Measurements from ENCODE around the gene SIGLEC15.
"Not testable (repeated sequence)": the region's sequence is repeated elsewhere in the genome, so short reads cannot be mapped to it uniquely, and the experiment has no call there.

Gene SIGLEC15

GRCh38 chr18:45814733-45815132, 10.7 kb upstream of the SIGLEC15 start:
- in situ Hi-C loops (cut with HindIII; ENCODE audit: low pct_ligation_motif_present, low pct_unique_long_range_greater_than_20kb, low sequenced_read_pairs); DNase-seq: not testable (repeated sequence)

GRCh38 chr18:45817543-45817942, 7.9 kb upstream of the SIGLEC15 start:
- in situ Hi-C loops (cut with HindIII; ENCODE audit: low pct_ligation_motif_present, low pct_unique_long_range_greater_than_20kb, low sequenced_read_pairs): no loop called here
- no peak for DNase-seq

GRCh38 chr18:45818765-45819164, 6.7 kb upstream of the SIGLEC15 start:
- DNase-seq; in situ Hi-C loops (cut with HindIII; ENCODE audit: low pct_ligation_motif_present, low pct_unique_long_range_greater_than_20kb, low sequenced_read_pairs): not testable (repeated sequence)

GRCh38 chr18:45820106-45820745, 5.2 kb upstream of the SIGLEC15 start:
- DNase-seq: no peak

GRCh38 chr18:45821026-45821425, 4.4 kb upstream of the SIGLEC15 start:
- no peak for DNase-seq
- in situ Hi-C loops (cut with HindIII; ENCODE audit: low pct_ligation_motif_present, low pct_unique_long_range_greater_than_20kb, low sequenced_read_pairs): no loop called here

More at GRCh38 chr18:45820106-45820745, 5.2 kb upstream of the SIGLEC15 start:
- in situ Hi-C loops (cut with HindIII; ENCODE audit: low pct_ligation_motif_present, low pct_unique_long_range_greater_than_20kb, low sequenced_read_pairs): no loop called here

- no peak for DNase-seq
- in situ Hi-C loops (cut with HindIII; ENCODE audit: low pct_ligation_motif_present, low pct_unique_long_range_greater_than_20kb, low sequenced_read_pairs): no loop called here
These were observed 3.8 kb upstream of the SIGLEC15 start for GRCh38 chr18:45821711-45822110.

GRCh38 chr18:45826084-45826483, 609 bp downstream of the SIGLEC15 start:
- in situ Hi-C loops (cut with HindIII; ENCODE audit: low pct_ligation_motif_present, low pct_unique_long_range_greater_than_20kb, low sequenced_read_pairs): no loop called here
- no peak for DNase-seq

- DNase-seq; in situ Hi-C loops (cut with HindIII; ENCODE audit: low pct_ligation_motif_present, low pct_unique_long_range_greater_than_20kb, low sequenced_read_pairs): not testable (repeated sequence)
These were observed 1.2 kb downstream of the SIGLEC15 start for GRCh38 chr18:45826716-45827115.

- in situ Hi-C loops (cut with HindIII; ENCODE audit: low pct_ligation_motif_present, low pct_unique_long_range_greater_than_20kb, low sequenced_read_pairs): no loop called here
- DNase-seq: no peak
These were observed 3.7 kb downstream of the SIGLEC15 start for GRCh38 chr18:45828917-45829811.

- in situ Hi-C loops (cut with HindIII; ENCODE audit: low pct_ligation_motif_present, low pct_unique_long_range_greater_than_20kb, low sequenced_read_pairs): no loop called here
- no peak for DNase-seq
These were observed 4.4 kb downstream of the SIGLEC15 start for GRCh38 chr18:45829855-45830254.

GRCh38 chr18:45830917-45831316, 5.4 kb downstream of the SIGLEC15 start:
- in situ Hi-C loops (cut with HindIII; ENCODE audit: low pct_ligation_motif_present, low pct_unique_long_range_greater_than_20kb, low sequenced_read_pairs): no loop called here
- DNase-seq: no peak

- in situ Hi-C loops (cut with HindIII; ENCODE audit: low pct_ligation_motif_present, low pct_unique_long_range_greater_than_20kb, low sequenced_read_pairs): no loop called here
These were observed 8.4 kb downstream of the SIGLEC15 start for GRCh38 chr18:45833846-45834245.

GRCh38 chr18:45834306-45834705, 8.8 kb downstream of the SIGLEC15 start:
- in situ Hi-C loops (cut with HindIII; ENCODE audit: low pct_ligation_motif_present, low pct_unique_long_range_greater_than_20kb, low sequenced_read_pairs): no loop called here
- DNase-seq: no peak

More at GRCh38 chr18:45833846-45834245, 8.4 kb downstream of the SIGLEC15 start:
- DNase-seq: no peak

- no peak for DNase-seq
- in situ Hi-C loops (cut with HindIII; ENCODE audit: low pct_ligation_motif_present, low pct_unique_long_range_greater_than_20kb, low sequenced_read_pairs): no loop called here
These were observed 9.7 kb downstream of the SIGLEC15 start for GRCh38 chr18:45835057-45835636.

- no peak for DNase-seq
- in situ Hi-C loops (cut with HindIII; ENCODE audit: low pct_ligation_motif_present, low pct_unique_long_range_greater_than_20kb, low sequenced_read_pairs): no loop called here
These were observed 11.0 kb downstream of the SIGLEC15 start for GRCh38 chr18:45836242-45837205.

- peak; percentile 36 for DNase-seq
- in situ Hi-C loops (cut with HindIII; ENCODE audit: low pct_ligation_motif_present, low pct_unique_long_range_greater_than_20kb, low sequenced_read_pairs): no loop called here
These were observed 12.0 kb downstream of the SIGLEC15 start for GRCh38 chr18:45837283-45838070.

- in situ Hi-C loops (cut with HindIII; ENCODE audit: low pct_ligation_motif_present, low pct_unique_long_range_greater_than_20kb, low sequenced_read_pairs): no loop called here
These were observed 13.0 kb downstream of the SIGLEC15 start for GRCh38 chr18:45838302-45839070.

More at GRCh38 chr18:45838302-45839070, 13.0 kb downstream of the SIGLEC15 start:
- no peak for DNase-seq
